ENCODE measurements around the gene ZBTB18. TPM values are rescaled to one million over a fixed set of nuclear protein-coding genes. Genes with fewer than 3 reads are reported as not detected.
A peak's percentile ranks its signal among the peaks of the same experiment; 100 is the strongest.

The ZBTB18 gene
- total RNA-seq, 4 donors from 2014 or later, result 3.8 to 8.8 (median 6.7) TPM

- no peak for TF ChIP-seq CTCF (IDR thresholded peaks at IDR 0.05)
- no peak for TF ChIP-seq POLR2A (IDR thresholded peaks at IDR 0.05)
- H3K36me3 ChIP-seq, result peaks cover 7 to 18% (median 7%) of the 10 kb centered on the region in 3 donors
- WGBS, 2 donors, result 17 to 18% methylated on average over 13 to 14 of the region's 21 CpGs
- intact Hi-C loops (cut with DNase I), result no loop called here
- H3K9me3 ChIP-seq, result no peaks in the 10 kb centered on the region
- H3K27me3 ChIP-seq, result no peaks in the 10 kb centered on the region
- H3K4me1 ChIP-seq, result peaks cover 8 to 48% (median 8%) of the 10 kb centered on the region in 3 donors
- peak overlapping the region; percentile 82 to 98 (median 90) for H3K27ac ChIP-seq
- no peak for DNase-seq
- H3K4me3 ChIP-seq, result peak overlapping the region; percentile 38 to 93 (median 82)
Observed at GRCh38 chr1:244050014-244050834, 859 bp upstream of the ZBTB18 start.

- Histone ChIP-seq H3K4me3 (no peak overlapping the region), H3K9me3 (no peaks in the 10 kb centered on the region), H3K27ac (peak overlapping the region in 3 of 4 donors; percentile 3 to 97 (median 82)), H3K36me3 (peaks cover 7 to 36% (median 7%) of the 10 kb centered on the region in 3 donors), H3K4me1 (peaks cover 8 to 45% (median 8%) of the 10 kb centered on the region in 3 donors), H3K27me3 (no peaks in the 10 kb centered on the region)
- no peak for DNase-seq
- intact Hi-C loops (cut with DNase I), result no loop called here
- TF ChIP-seq POLR2A (IDR thresholded peaks at IDR 0.05) (no peak), CTCF (IDR thresholded peaks at IDR 0.05) (no peak)
- WGBS, 2 donors, result 53 to 62% methylated on average over 5 of the region's 5 CpGs
Observed at GRCh38 chr1:244052016-244052727, 1.1 kb downstream of the ZBTB18 start.

GRCh38 chr1:244052728-244053312, 1.7 kb downstream of the ZBTB18 start:
- 58 to 70% methylated on average over 6 of the region's 6 CpGs for WGBS, 2 donors
- no peaks in the 10 kb centered on the region for H3K27me3 ChIP-seq
- peaks cover 8 to 41% (median 8%) of the 10 kb centered on the region in 3 donors for H3K4me1 ChIP-seq
- H3K9me3 ChIP-seq, result no peaks in the 10 kb centered on the region
- peaks cover 7 to 36% (median 7%) of the 10 kb centered on the region in 3 donors for H3K36me3 ChIP-seq
- intact Hi-C loops (cut with DNase I), result no loop called here
- H3K27ac ChIP-seq, result no peak overlapping the region
- TF ChIP-seq POLR2A (IDR thresholded peaks at IDR 0.05), result no peak
- TF ChIP-seq CTCF (IDR thresholded peaks at IDR 0.05), result no peak
- DNase-seq, result no peak
- no peak overlapping the region for H3K4me3 ChIP-seq

- no peaks in the 10 kb centered on the region for H3K9me3 ChIP-seq
- peaks cover 8 to 41% (median 8%) of the 10 kb centered on the region in 3 donors for H3K4me1 ChIP-seq
- H3K4me3 ChIP-seq, result no peak overlapping the region
- no peak for DNase-seq
- H3K36me3 ChIP-seq, result peaks cover 7 to 36% (median 7%) of the 10 kb centered on the region in 3 donors
- intact Hi-C loops (cut with DNase I), result no loop called here
- no peaks in the 10 kb centered on the region for H3K27me3 ChIP-seq
- H3K27ac ChIP-seq, result no peak overlapping the region
- WGBS, 2 donors, result 88 to 92% methylated on average over 11 of the region's 11 CpGs
- TF ChIP-seq POLR2A (IDR thresholded peaks at IDR 0.05), result no peak
- TF ChIP-seq CTCF (IDR thresholded peaks at IDR 0.05), result no peak
Observed at GRCh38 chr1:244053831-244054230, 2.7 kb downstream of the ZBTB18 start.
